Thyroid gland (tissue), 4 donors: ENCODE measurements around the gene RFX2.

Experiments
- POLR2A ChIP-seq, 2 donors: fragments of 450-650 bp; IDR thresholded peaks; one replicate each; pipeline ENCODE4 v1.6.1; 2017; ENCODE audit warnings: antibody characterized with exemption in 2 of 2, mild to moderate bottlenecking in 2 of 2, moderate library complexity in 1 of 2
- TF ChIP-seq, protein P1 (sequence below), 6 experiments: fragments of 200-600 bp in 3 of 6; fragments of 450-650 bp in 3 of 6; sonication (generic) in 3 of 6; IDR thresholded peaks; one replicate each; pipeline ENCODE4 v1.5.1; 2016 to 2019; ENCODE audit warnings: antibody characterized with exemption in 6 of 6, mild to moderate bottlenecking in 2 of 6, inconsistent platforms in 1 of 6, moderate library complexity in 1 of 6

DNA sequence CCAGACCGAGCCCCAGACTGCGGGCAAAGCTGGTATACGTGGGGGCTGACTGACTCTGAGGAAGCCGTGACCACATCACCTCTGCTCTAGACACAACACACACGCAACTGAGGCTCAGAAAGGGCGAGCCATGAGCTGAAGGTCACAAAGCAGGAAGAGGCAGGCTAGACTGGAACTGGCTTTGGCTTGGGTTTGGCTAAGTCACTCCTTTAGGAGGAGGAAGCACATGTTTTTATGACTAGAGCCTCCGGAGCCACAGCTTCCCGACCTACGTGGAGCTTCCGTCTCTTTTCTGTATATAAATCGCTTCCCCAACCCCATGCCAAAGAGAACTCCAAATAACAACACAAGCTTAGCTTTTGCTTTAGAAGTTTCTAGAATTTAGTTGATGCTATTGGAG, 48.0 kb downstream of the RFX2 start:
- TF ChIP-seq, protein P1, sequence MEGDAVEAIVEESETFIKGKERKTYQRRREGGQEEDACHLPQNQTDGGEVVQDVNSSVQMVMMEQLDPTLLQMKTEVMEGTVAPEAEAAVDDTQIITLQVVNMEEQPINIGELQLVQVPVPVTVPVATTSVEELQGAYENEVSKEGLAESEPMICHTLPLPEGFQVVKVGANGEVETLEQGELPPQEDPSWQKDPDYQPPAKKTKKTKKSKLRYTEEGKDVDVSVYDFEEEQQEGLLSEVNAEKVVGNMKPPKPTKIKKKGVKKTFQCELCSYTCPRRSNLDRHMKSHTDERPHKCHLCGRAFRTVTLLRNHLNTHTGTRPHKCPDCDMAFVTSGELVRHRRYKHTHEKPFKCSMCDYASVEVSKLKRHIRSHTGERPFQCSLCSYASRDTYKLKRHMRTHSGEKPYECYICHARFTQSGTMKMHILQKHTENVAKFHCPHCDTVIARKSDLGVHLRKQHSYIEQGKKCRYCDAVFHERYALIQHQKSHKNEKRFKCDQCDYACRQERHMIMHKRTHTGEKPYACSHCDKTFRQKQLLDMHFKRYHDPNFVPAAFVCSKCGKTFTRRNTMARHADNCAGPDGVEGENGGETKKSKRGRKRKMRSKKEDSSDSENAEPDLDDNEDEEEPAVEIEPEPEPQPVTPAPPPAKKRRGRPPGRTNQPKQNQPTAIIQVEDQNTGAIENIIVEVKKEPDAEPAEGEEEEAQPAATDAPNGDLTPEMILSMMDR (IDR thresholded peaks at IDR 0.05): no peak
- TF ChIP-seq POLR2A (IDR thresholded peaks at IDR 0.05): no peak
